MM.1S (cell line): ENCODE results near the gene TCF7.

Source experiments
- EZH2 ChIP-seq: fragments of 300-600 bp; sonication (generic); optimal IDR thresholded peaks from 2 replicates; pipeline ENCODE3; 2017; ENCODE audit warnings: low read depth, mild to moderate bottlenecking, antibody characterized with exemption, low read length, mixed read lengths
- EZH2phosphoT487 ChIP-seq: fragments of 300-600 bp; sonication (generic); IDR thresholded peaks from 2 replicates; pipeline ENCODE4 v1.6.1; 2018; ENCODE audit warnings: antibody characterized with exemption, low read length
- TF ChIP-seq, protein P1 (sequence below): fragments of 300-600 bp; sonication (generic); IDR thresholded peaks from 2 replicates; pipeline ENCODE4 v1.5.1; 2016; ENCODE audit warnings: antibody characterized with exemption, low read length, mixed read lengths

- TF ChIP-seq, protein P1, sequence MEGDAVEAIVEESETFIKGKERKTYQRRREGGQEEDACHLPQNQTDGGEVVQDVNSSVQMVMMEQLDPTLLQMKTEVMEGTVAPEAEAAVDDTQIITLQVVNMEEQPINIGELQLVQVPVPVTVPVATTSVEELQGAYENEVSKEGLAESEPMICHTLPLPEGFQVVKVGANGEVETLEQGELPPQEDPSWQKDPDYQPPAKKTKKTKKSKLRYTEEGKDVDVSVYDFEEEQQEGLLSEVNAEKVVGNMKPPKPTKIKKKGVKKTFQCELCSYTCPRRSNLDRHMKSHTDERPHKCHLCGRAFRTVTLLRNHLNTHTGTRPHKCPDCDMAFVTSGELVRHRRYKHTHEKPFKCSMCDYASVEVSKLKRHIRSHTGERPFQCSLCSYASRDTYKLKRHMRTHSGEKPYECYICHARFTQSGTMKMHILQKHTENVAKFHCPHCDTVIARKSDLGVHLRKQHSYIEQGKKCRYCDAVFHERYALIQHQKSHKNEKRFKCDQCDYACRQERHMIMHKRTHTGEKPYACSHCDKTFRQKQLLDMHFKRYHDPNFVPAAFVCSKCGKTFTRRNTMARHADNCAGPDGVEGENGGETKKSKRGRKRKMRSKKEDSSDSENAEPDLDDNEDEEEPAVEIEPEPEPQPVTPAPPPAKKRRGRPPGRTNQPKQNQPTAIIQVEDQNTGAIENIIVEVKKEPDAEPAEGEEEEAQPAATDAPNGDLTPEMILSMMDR: no peak
- TF ChIP-seq EZH2phosphoT487 (no peak), EZH2 (no peak)
These were observed 32.4 kb downstream of the TCF7 start for GRCh38 chr5:134146651-134147518.
